TTC549 (cell line): Measurements from ENCODE around the gene TTLL3.

ENCODE experiments used
- FAIRE-seq: peaks from 2 replicates; lab custom pipeline; 2012; peaks lifted over from hg19 to GRCh38; lab: Jason Lieb, UNC

The TTLL3 gene

DNA sequence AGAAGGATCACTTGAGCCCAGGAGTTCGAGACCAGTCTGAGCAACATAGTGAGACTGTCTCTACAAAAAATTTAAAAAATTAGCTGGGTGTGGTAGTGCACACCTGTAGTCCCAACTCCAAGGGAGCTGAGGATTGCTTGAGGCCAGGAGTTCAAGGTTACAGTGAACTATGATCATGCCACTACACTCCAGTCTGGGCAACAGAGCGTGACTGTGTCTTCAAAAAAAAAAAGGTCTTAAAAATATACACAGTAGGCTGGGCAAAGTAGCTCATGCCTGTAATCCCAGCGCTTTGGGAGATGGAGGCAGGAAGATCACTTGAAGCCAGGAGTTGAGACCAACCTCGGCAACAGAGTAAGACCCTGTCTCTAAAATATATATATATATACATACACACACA, 29.2 kb upstream of the TTLL3 start:
- no peak for FAIRE-seq

DNA sequence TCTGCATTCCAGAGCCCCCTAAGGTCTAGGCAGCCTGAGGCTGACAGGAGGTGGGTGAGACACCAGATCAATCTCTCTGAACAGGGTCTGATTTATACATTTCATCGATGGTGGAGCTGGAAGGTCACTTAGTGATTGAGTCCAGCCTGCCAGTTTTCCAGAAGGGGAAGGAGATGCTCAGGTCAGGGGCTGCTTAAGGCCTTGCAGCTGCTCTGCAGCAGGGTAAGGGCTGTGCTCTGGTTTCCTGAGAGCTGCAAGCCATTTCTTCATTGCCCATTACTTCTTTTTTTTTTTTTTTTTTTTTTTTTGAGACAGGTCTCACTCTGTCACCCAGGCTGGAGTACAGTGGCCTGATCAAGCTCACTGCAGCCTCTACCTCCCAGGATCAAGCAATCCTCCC, 28.5 kb upstream of the TTLL3 start:
- FAIRE-seq = no peak

DNA sequence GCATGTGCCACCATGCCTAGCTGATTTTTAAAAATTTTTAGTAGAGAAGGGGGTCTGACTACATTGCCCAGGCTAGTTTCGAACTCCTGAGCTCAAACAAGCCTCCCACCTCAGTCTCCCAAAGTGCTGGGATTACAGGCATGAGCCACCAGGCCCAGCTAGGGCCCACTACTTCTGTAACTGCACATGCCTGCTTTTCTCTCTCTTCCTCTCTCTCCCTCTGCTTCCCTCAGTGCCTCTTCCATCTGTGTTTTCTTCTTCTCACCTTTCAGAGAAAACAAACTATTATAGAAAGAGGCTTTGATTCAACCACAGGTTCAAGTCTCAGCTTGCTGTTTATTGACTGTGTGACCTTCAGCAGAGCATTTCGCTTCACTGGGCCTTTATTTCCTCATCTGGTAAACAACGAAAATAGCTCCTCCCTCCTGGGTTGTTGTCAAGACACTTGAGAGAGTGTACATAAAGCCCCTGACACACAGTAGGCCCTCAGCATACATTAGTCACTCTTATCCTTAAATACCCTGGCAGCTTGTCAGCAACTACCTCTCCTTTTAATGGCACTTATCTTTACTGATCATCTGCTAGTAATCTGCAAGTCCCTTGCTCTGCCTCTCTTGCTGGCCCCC, 28.0 kb upstream of the TTLL3 start:
- no peak for FAIRE-seq

DNA sequence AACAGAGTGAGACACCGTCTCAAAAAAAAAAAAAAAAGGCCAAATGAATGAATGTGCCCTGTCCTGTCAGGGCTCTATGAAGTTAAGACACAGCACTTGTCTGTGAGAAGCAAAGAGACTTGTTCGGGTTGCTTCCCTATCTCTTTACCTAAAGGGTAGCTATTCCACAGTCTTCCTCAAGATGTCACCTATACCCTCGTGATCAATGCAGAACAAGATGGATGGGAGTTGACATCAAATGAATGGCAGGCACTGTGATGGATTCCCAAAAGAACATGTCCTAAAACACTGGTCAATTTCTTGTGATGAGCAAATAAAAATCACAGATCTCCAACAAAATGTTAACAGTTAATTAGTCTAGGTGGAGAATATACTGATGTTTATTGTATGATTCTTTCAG, 27.3 kb upstream of the TTLL3 start:
- FAIRE-seq = no peak

DNA sequence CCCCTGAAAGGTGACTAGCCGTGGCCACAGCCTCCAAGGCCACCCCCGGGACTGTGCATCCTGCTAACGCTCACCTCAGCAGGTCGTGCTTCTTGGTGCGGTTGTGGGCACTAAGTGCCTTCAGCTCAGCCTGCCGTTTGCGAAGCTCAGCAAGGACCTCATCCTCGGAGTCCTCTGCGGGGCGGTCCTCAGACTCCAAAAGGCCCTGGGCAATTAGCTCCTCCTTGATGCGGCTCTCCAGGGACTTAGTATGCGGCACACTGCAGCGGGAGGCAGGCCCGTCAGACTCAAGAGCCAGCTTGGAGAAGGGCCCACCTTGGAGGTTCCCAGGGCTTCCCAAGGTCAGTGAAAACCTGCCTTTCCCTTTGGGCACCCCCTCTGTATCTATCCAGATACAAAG, 26.1 kb upstream of the TTLL3 start:
- FAIRE-seq = no peak

DNA sequence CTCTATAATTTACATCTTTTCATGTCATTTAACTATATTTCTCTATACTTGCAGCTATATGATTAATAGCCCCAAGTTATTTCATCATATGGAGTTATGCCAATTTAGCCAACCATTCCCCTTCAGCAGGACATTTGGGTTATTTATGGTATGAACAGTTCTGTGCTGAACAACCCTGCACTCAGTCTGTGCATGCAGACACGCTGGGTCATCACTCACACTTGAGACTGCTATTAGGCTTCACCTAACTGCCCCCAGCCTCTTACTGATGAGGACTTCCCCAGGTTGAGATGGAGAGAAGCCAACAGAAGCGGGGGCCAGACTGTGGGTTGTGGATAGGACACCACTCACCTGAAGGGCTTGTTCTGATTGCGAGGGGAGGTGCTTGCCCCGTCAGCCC, 25.1 kb upstream of the TTLL3 start:
- no peak for FAIRE-seq

DNA sequence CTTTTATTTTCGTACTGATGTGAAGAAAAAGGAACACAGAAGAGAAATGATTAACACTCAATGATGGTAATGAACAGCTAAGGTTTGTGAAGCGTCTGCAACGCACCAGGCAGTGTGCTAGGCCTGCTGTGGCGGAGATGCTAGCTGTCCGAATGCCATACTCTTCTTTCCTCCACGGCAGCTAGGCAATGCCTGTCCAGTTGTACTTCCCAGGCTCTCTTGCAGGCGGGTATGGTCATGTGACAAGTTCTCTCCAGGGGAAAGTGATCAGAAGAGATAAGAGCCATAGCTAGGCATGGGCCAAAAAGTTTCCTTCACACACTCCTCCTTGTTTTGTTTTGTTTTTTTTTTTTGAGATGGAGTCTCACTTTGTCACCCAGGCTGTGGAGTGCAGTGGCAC, 24.5 kb upstream of the TTLL3 start:
- FAIRE-seq = no peak

DNA sequence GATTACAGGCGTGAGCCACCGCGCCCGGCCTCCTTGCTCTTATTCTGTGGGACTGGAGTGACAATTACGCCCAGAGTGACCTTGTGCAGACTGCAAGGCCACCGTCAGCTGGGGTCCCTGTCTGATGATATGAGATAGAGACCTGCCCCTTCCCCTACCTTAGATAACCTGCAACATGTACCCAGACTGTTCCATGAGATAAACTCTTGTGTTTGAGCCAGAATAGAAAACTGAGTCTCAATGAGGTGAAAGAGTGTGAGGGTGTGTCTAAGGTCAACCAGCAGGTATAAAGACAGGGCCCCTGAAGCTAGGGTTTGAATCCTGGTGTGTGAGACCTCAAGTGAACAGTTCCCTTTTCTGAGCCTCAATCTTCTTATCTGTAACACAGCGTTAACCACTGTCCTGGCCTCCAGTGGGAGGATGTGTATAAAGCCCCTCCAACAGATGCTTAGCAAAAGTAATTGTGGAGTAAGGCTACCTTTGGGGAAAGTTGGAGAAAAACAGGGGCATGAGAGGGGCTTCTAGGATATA, 23.8 kb upstream of the TTLL3 start:
- no peak for FAIRE-seq

DNA sequence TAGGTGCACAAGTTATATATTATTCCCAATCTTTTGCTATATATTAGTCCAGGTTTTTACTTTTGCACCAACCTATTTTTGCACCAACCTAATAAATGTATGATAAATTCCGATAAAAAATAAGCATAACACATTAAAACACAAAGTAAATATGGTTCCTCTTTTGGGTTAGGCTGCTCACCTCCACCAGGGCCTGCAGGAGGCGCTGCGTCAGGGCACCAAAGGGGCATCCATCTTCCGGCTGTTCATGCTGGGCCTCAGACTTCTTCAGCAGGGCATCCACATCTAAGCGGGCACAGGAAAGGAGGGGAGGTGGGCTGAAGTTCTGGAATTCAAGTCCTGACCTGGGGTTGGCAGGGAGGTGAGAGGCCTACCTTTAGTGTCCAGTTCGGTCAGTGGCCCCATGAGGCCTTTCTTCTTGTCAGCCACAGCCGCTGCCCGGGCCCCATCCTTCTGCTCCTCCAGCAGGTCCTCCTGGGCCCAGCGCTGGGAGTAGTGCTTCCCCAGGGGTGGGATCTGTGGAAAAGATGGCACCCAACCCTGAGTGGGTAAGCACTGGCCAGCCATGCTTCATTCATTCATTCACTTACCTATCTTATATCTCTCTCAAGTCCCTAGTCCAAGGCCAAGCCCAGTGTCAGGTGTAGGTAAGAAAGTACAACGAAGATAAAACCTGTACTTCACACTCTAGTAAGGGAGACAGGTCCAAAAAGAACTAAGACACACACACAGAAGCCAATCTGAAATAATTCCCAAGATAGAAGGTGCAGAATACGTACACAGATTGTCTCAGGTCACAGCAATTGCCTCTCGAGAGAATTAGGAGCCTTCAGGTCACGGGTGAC, 23.0 kb upstream of the TTLL3 start:
- FAIRE-seq = no peak

DNA sequence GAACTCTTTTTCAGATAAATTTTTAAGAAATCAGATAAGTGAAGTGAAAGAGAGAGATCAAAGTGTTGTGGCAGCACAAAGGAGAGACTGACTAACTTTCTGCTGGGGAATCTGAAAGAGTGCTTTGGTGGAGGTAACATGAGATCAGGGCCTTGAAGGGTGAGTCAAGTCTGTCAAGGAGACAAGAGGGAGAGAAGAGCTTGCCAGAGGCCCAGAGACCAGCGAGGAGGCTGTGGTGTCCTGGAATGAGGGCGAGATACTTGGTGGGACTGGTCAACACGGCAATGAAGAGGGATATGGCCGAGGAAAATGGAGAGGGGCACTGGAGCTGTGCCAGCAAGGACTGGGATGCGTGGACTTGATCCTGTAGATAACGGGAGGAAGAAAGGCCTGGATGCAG, 22.3 kb upstream of the TTLL3 start:
- FAIRE-seq = no peak

DNA sequence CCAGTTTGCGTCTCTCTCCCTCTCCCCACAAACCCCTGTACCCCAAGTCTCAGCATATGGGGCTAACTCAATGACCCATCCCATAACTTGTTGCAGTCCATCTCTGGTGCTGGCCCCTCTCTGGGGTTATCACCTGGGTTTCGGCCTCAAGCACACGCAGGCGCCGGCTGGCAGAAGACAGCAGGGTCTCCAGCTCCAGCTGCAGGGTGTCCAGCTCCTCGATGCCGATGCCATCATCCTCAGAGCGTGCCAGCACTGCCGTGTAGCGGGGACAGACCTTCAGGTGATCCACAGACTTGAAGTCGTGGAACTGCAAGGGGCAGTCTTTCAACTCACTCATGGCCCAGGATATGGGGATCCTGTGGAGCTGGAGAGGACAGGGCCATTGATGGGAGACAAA, 18.9 kb upstream of the TTLL3 start:
- FAIRE-seq = no peak

DNA sequence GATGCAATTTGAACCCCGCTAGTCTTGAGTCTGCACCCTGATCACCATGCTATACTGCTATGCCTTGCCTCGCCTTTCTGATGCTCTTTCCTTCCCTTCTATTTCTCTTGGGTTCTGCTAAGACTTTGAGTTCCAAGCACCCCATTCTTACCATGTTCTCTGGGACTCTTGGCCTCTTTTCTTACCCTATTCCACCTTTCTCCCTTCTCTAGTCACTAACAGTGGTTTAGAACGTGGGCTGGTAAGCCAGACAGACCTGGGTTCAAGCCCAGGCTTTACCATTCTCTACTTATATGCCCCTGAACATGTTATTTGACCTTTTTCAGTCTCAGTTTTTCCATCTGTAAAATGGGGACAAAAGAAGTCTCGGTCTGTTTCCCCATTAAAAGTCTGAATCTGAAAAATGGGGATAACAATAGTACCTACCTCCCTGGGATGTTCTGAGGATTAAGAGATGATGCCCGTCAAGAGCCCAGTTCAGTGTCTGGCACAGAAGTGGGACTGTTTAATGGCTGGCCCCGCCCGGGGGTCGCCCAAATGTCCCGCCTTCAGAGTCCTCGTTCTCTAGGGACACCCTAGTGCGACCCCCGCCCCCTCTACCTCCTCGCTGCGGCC, 18.2 kb upstream of the TTLL3 start:
- no peak for FAIRE-seq

DNA sequence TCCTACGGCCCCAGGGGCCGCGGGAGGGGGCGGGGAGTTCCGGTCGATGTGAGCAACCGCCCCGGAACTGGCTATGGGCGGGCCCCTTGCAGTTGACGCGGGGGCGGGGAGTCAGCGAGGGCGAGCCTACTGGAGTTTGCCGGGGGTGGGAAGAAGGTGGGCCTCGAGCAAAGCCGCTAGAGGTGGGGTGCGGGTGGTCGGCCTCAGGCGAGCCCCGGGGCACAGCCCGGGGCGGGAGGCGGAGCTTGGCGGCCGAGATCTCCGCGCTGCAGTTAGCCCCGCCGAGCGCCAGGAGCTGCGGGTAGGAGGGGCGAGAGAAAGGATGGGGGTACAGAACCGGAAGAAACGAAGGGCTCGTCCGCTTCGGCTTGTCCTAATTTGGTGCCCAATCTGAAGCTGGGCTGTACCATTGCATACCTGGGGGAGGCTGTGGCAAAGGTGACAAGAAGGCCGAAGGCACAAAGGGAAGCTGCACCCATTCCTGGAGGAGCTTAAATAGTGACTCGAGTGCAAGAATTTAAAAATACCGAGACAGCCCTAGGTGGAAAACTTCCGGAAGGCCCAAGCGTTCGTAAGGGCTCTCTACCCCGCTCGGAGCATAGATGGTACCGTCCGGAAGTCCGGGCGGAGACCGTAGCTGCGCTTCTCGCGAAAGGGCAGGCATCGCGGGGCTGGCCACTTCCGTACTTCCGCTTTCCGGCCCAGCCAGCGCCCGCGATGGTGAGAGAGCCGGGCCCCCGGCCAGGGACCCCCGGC, 17.5 kb upstream of the TTLL3 start, which contains the start of the genes ARPC4 and TADA3:
TSS of gene ARPC4 (plus strand) at position 678 of the 756 bp plus-strand sequence. CDS start at position 718, 40 bp downstream.
TSS of gene TADA3 (minus strand) at position 69 of the 756 bp plus-strand sequence. CDS start 1,007 bp downstream, outside the sequence.
- FAIRE-seq = no peak

DNA sequence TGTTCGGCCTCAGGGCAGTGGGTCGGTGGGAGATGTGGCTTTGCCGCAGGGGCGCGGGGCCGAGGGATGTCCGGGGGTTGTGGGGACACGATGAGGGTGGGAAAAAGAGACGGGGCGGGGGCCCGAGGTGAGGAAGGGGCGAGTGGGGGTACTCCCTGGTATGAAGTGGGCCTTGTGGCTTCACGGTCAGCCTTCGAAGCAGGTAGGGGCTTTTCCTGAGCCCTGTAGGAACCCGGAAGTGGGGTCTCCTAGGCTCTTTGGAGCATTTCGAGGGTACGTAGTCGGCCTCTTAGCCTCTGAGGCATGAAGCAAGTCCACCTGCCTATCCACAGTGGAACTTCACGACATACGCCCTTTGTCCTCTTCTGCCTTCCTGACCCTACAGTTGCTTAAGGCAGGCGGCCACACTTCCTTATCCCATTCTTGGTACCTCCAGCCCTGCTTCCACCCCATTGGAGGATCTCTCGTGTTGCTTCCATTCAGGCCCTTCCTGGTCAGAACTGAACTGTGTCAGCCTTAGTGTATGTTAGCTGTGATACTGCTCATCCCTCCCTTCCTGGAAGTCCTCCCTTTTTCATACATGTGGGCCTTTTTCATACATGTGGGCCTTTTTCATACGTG, 16.8 kb upstream of the TTLL3 start:
- no peak for FAIRE-seq

DNA sequence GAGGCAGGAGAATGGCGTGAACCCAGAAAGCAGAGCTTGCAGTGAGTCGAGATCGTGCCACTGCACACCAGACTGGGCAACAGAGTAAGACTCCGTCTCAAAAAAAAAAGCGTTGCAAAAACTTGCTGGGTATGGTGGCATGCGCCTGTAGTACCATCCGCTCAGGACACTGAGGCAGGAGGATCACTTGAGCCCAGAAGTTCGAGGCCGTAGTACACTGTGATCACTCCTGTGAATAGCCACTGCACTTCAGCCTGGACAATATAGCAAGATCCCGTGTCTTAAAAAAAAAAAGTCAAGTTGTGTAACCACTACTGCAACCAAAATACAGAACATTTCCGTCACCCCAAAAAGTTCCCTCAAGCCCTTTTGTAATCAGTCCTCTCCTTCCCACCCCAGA, 15.7 kb upstream of the TTLL3 start:
- FAIRE-seq = no peak

DNA sequence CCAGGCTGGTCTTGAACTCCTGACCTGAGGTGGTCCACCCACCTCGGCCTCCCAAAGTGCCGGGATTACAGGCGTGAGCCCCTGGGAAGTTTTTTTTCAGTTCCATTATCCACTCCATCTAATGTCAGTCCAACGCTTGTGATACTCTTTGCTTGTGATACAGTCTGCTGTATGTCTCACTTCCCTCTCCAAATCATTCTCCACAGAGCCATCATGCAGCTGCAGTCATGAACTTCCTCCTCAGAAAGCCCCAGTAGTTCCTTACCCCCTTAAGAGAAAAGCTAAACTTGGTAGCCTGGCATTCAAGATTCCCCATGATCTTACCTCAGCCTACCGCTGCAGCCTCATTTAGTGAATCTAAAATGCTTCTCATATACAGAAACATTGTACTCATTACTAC, 14.9 kb upstream of the TTLL3 start:
- no peak for FAIRE-seq

DNA sequence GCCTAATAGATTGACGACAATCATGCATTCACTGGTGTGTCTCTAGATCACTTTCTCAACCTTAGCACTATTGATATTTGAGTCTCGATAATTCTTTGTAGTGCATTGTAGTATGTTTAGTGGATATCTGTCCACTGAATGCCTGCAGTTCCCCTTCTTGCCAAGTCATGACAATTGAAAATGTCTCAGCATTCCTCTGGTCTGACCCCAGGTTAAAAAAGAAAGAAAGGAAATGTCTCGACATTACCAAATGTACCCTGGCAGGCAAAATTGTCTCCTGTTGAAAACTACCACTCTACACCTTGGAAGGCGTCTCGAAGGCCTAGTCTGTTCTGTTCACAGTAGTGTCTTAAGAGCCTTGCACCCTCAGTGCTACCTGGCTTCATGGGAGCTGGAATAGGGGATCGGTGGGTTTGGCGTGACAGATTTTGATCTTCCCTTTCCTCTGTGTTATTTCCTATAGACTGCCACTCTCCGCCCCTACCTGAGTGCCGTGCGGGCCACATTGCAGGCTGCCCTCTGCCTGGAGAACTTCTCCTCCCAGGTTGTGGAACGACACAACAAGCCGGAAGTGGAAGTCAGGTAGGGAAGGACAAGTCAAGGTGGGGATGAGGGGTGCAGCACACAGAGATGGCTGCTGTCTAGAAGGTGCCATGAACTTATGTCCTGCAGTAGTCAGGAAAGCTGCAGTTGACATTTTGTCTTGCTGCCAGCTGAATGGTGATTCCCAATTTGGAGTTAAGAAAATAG, 12.7 kb upstream of the TTLL3 start:
- FAIRE-seq = no peak

DNA sequence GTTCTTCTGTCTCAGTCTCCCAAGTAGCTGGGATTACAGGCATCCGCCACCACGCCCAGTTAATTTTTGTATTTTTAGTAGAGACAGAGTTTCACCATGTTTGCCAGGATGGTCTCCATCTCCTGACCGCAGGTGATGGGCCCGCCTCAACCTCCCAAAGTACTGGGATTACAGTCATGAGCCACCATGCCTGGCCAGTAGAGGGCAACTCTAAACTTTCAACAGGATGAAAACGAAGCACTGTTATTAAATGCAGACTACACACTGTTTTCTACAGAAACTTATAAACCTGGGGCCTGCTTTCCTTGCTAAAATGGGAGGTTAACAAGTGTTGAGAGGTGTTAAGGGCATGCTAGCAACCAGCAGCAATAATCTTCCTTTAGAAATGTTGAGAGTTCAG, 9.5 kb upstream of the TTLL3 start:
- FAIRE-seq = no peak

DNA sequence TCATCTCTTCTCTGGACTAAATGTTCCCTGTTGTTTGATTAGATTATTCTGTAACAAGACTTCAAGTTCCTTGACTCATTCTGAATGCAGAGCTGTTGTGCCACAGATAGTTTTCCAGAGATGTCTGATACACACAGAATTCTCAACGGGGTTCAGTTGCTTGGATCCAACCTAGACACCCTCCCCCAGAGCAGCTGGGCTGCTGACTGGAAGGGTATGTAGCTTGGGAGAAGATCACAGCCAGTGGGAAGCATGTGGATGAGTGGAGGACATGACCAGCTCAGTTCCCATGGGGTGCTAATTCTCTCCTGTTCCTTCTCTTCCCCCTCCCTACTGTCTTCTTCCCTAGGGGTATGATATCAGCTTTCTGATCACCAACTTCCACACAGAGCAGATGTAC, 6.6 kb upstream of the TTLL3 start:
- no peak for FAIRE-seq

DNA sequence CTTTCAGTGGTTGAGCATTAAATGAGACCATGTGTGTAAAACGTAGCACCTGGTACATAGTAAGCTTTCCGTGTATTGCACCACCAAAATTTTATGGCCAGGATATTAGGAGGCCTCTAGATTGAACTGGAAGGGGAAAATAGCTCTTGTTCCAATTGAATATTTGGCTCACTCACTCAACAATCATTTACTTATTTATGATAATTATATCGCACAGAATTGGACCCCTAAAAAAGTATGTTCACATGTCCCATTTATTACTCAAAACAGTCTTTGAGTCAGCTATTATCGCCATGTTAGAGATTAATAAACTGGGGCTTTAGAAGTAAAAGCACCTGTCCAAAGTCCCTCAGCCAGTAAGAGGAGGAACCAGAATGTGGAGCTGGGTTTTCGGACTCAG, 5.1 kb upstream of the TTLL3 start:
- no peak for FAIRE-seq

DNA sequence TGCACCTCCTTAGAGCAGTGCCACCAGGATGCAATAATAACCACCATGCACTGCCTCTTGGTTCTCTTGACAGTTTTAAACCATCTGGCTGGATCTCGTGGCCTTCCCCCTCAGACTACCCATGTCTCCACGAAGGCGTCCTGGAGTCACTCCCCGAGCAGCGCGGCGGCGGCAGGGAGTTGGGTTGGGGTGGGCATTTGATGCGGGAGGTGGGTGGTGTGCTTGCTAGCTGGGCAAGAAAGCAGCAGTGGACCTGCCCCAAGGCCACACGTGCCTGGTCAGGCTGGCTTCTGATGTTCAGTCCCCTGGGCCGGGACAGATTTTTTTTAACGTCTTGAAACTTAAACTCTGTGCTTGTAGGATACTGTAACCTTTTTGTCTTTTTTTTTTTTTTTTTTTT, 3.9 kb upstream of the TTLL3 start:
- no peak for FAIRE-seq
